IMR-90 (cell line): Measurements from ENCODE around the gene GPX4. TPM values are rescaled to one million over a fixed set of nuclear protein-coding genes. Genes with fewer than 3 reads are reported as not detected.

Experiments used
- ATAC-seq: fragments of 200-7000 bp; cut with Tn5 transposase; 2 replicates; pipeline ENCODE4 v1.9.1; 2020; ENCODE audit warnings: low read depth, mild to moderate bottlenecking, moderate library complexity
- BruUV-seq: library from RNA; stranded (reverse); fragments of 400-500 nt; replicated peaks from 2 replicates; lab custom pipeline; 2021; lab: Mats Ljungman, UMichigan
- CTCF ChIA-PET: fragments of 300-600 bp; formaldehyde crosslinking; extraction: SDS; loops from one replicate; lab custom pipeline; 2021; ENCODE audit warnings: antibody characterized with exemption; lab: Yijun Ruan, JAX
- POLR2A ChIA-PET: fragments of 300-600 bp; sonication (Branson Sonifier 250); formaldehyde crosslinking; loops from one replicate; lab custom pipeline; 2022; ENCODE audit warnings: antibody characterized with exemption; ENCODE audit not compliant: unreplicated experiment; lab: Charles Lee
- DNase-seq: peaks from one replicate; pipeline ENCODE4 v3.0.0; 2013
- H2AFZ ChIP-seq: replicated peaks from 2 replicates; pipeline ENCODE3; 2013; ENCODE audit warnings: low read length, mild to moderate bottlenecking; ENCODE audit not compliant: poor library complexity
- H2AK5ac ChIP-seq: 2 replicates; pipeline ENCODE4 v1.6.1; 2013; ENCODE audit warnings: low read depth, low read length, inconsistent platforms
- H2AK9ac ChIP-seq: replicated peaks from 2 replicates; pipeline ENCODE3; 2013; ENCODE audit warnings: mild to moderate bottlenecking, low read depth, low read length, moderate library complexity; ENCODE audit not compliant: poor library complexity
- H2BK120ac ChIP-seq: 2 replicates; pipeline ENCODE4 v1.6.1; 2013; ENCODE audit warnings: low read depth, low read length, inconsistent platforms
- H2BK15ac ChIP-seq: 3 replicates; pipeline ENCODE4 v1.6.1; 2013; ENCODE audit warnings: low read depth, low read length, inconsistent platforms
- H2BK20ac ChIP-seq: 2 replicates; pipeline ENCODE4 v1.6.1; 2013; ENCODE audit warnings: low read depth, mild to moderate bottlenecking, inconsistent platforms, low read length, moderate library complexity
- H2BK5ac ChIP-seq: 2 replicates; pipeline ENCODE4 v1.6.1; 2013; ENCODE audit warnings: mild to moderate bottlenecking, low read depth, low read length, inconsistent platforms; ENCODE audit not compliant: poor library complexity, severe bottlenecking
- H3K14ac ChIP-seq: replicated peaks from 2 replicates; pipeline ENCODE4 v1.6.1; 2013; ENCODE audit warnings: low read depth, low read length, inconsistent platforms
- H3K18ac ChIP-seq: 2 replicates; pipeline ENCODE4 v1.6.1; 2013; ENCODE audit warnings: low read depth, low read length, control low read depth
- H3K23ac ChIP-seq: 2 replicates; pipeline ENCODE4 v1.6.1; 2013; ENCODE audit warnings: low read depth, low read length, inconsistent platforms
- H3K27ac ChIP-seq: 2 replicates; pipeline ENCODE4 v1.5.1; 2013; ENCODE audit warnings: mild to moderate bottlenecking, control low read depth, low read length; ENCODE audit not compliant: insufficient read depth
- H3K27me3 ChIP-seq: 2 replicates; pipeline ENCODE4 v1.6.1; 2013; ENCODE audit warnings: low read length; ENCODE audit not compliant: control insufficient read depth, insufficient read depth
- H3K36me3 ChIP-seq: 2 replicates; pipeline ENCODE4 v1.6.1; 2013; ENCODE audit warnings: low read length, mixed read lengths; ENCODE audit not compliant: control insufficient read depth, insufficient read depth
- H3K4ac ChIP-seq: 2 replicates; pipeline ENCODE4 v1.6.1; 2013; ENCODE audit warnings: low read depth, low read length, inconsistent platforms
- H3K4me1 ChIP-seq: 2 replicates; pipeline ENCODE4 v1.6.1; 2013; ENCODE audit warnings: low read length, mixed read lengths; ENCODE audit not compliant: control insufficient read depth, insufficient read depth
- H3K4me2 ChIP-seq: 2 replicates; pipeline ENCODE4 v1.6.1; 2013; ENCODE audit warnings: low read depth, mild to moderate bottlenecking, control low read depth, low read length, moderate library complexity
- H3K4me3 ChIP-seq: 2 replicates; pipeline ENCODE4 v1.5.1; 2013; ENCODE audit warnings: low read depth, mild to moderate bottlenecking, control low read depth, low read length, moderate library complexity; ENCODE audit not compliant: insufficient read depth
- H3K56ac ChIP-seq: 2 replicates; pipeline ENCODE4 v1.6.1; 2013; ENCODE audit warnings: low read length, inconsistent platforms; ENCODE audit not compliant: insufficient read depth; ENCODE audit errors: extremely low read depth
- H3K79me1 ChIP-seq, 2 experiments: 2 replicates each; pipeline ENCODE4 v1.6.1; 2013; ENCODE audit warnings: low read length in 2 of 2, inconsistent platforms in 1 of 2, low read depth in 1 of 2
- H3K9ac ChIP-seq: 2 replicates; pipeline ENCODE4 v1.6.1; 2013; ENCODE audit warnings: low read depth, low read length, control low read depth
- H3K9me1 ChIP-seq: 2 replicates; pipeline ENCODE4 v1.6.1; 2013; ENCODE audit warnings: low read length, inconsistent platforms; ENCODE audit not compliant: insufficient read depth
- H3K9me3 ChIP-seq: 2 replicates; pipeline ENCODE4 v1.6.1; 2013; ENCODE audit warnings: low read length; ENCODE audit not compliant: control insufficient read depth, insufficient read depth
- H4K20me1 ChIP-seq: 2 replicates; pipeline ENCODE4 v1.6.1; 2013; ENCODE audit warnings: low read length, inconsistent platforms; ENCODE audit not compliant: insufficient read depth
- H4K5ac ChIP-seq: 2 replicates; pipeline ENCODE4 v1.6.1; 2013; ENCODE audit warnings: mild to moderate bottlenecking, low read depth, low read length, control low read depth
- H4K8ac ChIP-seq, 2 experiments: 2 replicates each; pipeline ENCODE4 v1.6.1; 2013; ENCODE audit warnings: low read depth in 2 of 2, low read length in 2 of 2, control low read depth in 1 of 2, inconsistent platforms in 1 of 2
- H4K91ac ChIP-seq: 2 replicates; pipeline ENCODE4 v1.6.1; 2013; ENCODE audit warnings: low read depth, low read length, inconsistent platforms; ENCODE audit not compliant: insufficient read depth
- CHD1 ChIP-seq: IDR thresholded peaks from 2 replicates; pipeline ENCODE4 v1.6.1; 2012; ENCODE audit warnings: low read depth, low read length, improper control_type of control experiment
- FOS ChIP-seq: fragments of 150-350 bp; IDR thresholded peaks from 2 replicates; pipeline ENCODE4 v1.6.1; 2016; ENCODE audit warnings: low read depth, low read length
- MAFK ChIP-seq: IDR thresholded peaks from 2 replicates; pipeline ENCODE4 v1.6.1; 2012; ENCODE audit warnings: low read depth, low read length, improper control_type of control experiment
- POLR2A ChIP-seq: IDR thresholded peaks from 2 replicates; pipeline ENCODE4 v1.6.1; 2012; ENCODE audit warnings: mild to moderate bottlenecking, low read depth, low read length
- RAD21 ChIP-seq: IDR thresholded peaks from 2 replicates; pipeline ENCODE4 v1.6.1; 2012; ENCODE audit warnings: low read length, improper control_type of control experiment
- RFX5 ChIP-seq: IDR thresholded peaks from 2 replicates; pipeline ENCODE4 v1.8.0; 2012; ENCODE audit warnings: low read depth, mild to moderate bottlenecking, low read length, moderate library complexity
- SMC3 ChIP-seq: fragments of 150-350 bp; IDR thresholded peaks from 2 replicates; pipeline ENCODE4 v1.6.1; 2016; ENCODE audit warnings: low read depth, mild to moderate bottlenecking, antibody characterized with exemption, low read length, moderate library complexity
- WGBS, 2 experiments: methylation state at CpG; one replicate each; pipeline versions ENCODE4 v1.1.5 to v1.1.7; 2013; ENCODE audit warnings: missing lambda C conversion rate in 2 of 2; ENCODE audit not compliant: insufficient read length in 1 of 2; ENCODE audit errors: extremely low coverage in 2 of 2; 5-methylcytosine and 5-hydroxymethylcytosine counted together
- dilution Hi-C: fragments of 300-500 bp; cut with HindIII; formaldehyde crosslinking; loops from one replicate; pipeline ENCODE4 v1.14.3; 2018; ENCODE audit warnings: low sequenced_read_pairs; ENCODE audit not compliant: unreplicated experiment
- in situ Hi-C: fragments of 300-500 bp; cut with MboI; formaldehyde crosslinking; loops from 3 replicates; pipeline ENCODE4 v1.14.3; 2019; ENCODE audit warnings: low sequenced_read_pairs, inconsistent platforms, mixed read lengths
- intact Hi-C: fragments of 100-400 bp; cut with micrococcal nuclease; formaldehyde crosslinking; loops from 2 replicates; pipeline ENCODE4 v1.10.0; 2022
- polyA plus RNA-seq, 3 experiments: library from polyadenylated mRNA; depleted of rRNA; stranded (reverse); fragments of >200 nt; gene quantifications; 2 replicates each; pipeline ENCODE4 v1.2.3, GENCODE V29; 2012; ENCODE audit warnings: low replicate concordance in 1 of 3
- total RNA-seq: library from RNA; depleted of rRNA; stranded (reverse); fragments of >200 nt; gene quantifications from 2 replicates; pipeline ENCODE4 v1.2.3, GENCODE V29; 2012
- TF ChIP-seq, protein P1 (sequence below): fragments of 150-350 bp; IDR thresholded peaks from 2 replicates; pipeline ENCODE4 v1.6.1; 2016; ENCODE audit warnings: low read depth, mild to moderate bottlenecking, low read length, moderate library complexity, borderline replicate concordance

The GPX4 gene
- total and polyA plus RNA-seq, 2 of the 4 experiments (the other 2 are of a cell fraction) = 357 to 1,083 TPM

DNA sequence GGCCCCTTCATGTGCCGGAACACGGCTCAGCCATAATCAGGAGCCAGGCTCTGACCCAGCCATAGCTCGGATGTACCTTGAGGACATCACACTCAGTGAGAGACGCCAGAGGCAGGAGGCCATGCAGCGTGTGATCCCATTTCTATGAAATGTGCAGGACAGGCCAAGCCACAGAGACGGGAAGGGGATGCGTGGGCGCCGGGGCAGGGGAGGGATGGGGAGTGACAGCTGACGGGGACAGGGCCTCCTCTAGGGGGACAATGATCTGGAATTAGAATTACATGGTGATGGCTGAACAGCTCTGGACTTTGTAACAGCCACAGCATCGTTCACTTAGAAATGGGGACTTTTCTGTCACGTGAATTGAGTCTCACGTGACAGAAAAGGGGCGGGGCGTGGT lies 35.3 kb downstream of the GPX4 start:
- no peak overlapping the region for H3K9ac ChIP-seq
- no peak overlapping the region for H2BK20ac ChIP-seq
- no peak overlapping the region for H2AK9ac ChIP-seq
- H3K36me3 ChIP-seq = peaks cover 47% of the 10 kb centered on the region
- H3K4me1 ChIP-seq = peaks cover 3% of the 10 kb centered on the region
- no peak overlapping the region for H4K5ac ChIP-seq
- no peak overlapping the region for H3K14ac ChIP-seq
- no peak overlapping the region for H3K18ac ChIP-seq
- WGBS, 2 experiments = 93% methylated on average over 13 of the region's 15 CpGs; no CpG with 5 or more reads in 1 of the 2 experiments
- H2BK5ac ChIP-seq = no peak overlapping the region
- H3K27ac ChIP-seq = no peak overlapping the region
- H4K8ac ChIP-seq = no peak overlapping the region
- dilution Hi-C loops (no loop called here), intact Hi-C loops (no loop called here), in situ Hi-C loops (no loop called here)
- no peak overlapping the region for H3K23ac ChIP-seq
- H3K27me3 ChIP-seq = no peaks in the 10 kb centered on the region
- ATAC-seq (no peak), DNase-seq (no peak)
- peaks cover 21% of the 10 kb centered on the region for H4K20me1 ChIP-seq
- H3K4ac ChIP-seq = no peak overlapping the region
- no peaks in the 10 kb centered on the region for H3K9me3 ChIP-seq
- POLR2A ChIA-PET = no interaction called here
- H3K4me3 ChIP-seq = no peak overlapping the region
- TF ChIP-seq POLR2A (no peak), FOS (no peak), MAFK (no peak), RAD21 (no peak), SMC3 (no peak), CHD1 (no peak), RFX5 (no peak)
- TF ChIP-seq, protein P1, sequence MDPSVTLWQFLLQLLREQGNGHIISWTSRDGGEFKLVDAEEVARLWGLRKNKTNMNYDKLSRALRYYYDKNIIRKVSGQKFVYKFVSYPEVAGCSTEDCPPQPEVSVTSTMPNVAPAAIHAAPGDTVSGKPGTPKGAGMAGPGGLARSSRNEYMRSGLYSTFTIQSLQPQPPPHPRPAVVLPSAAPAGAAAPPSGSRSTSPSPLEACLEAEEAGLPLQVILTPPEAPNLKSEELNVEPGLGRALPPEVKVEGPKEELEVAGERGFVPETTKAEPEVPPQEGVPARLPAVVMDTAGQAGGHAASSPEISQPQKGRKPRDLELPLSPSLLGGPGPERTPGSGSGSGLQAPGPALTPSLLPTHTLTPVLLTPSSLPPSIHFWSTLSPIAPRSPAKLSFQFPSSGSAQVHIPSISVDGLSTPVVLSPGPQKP = no peak
- H2BK120ac ChIP-seq = no peak overlapping the region
- H2AFZ ChIP-seq = no peak overlapping the region
- no peak overlapping the region for H3K4me2 ChIP-seq
- H3K9me1 ChIP-seq = peaks cover 4% of the 10 kb centered on the region; the same call in 1 of the 2 replicates
- CTCF ChIA-PET = no interaction called here
- BruUV-seq = no TSS peak
- no peak overlapping the region for H2AK5ac ChIP-seq
- H2BK15ac ChIP-seq = no peak overlapping the region
- H3K79me1 ChIP-seq = peaks cover 14 to 57% of the 10 kb centered on the region in 2 experiments
- H3K56ac ChIP-seq = no peak overlapping the region
- no peak overlapping the region for H4K91ac ChIP-seq
